AG04449 (cell line): ENCODE results near the gene PHF21A.

Source experiments
- CTCF ChIA-PET: fragments of 350-600 bp; formaldehyde crosslinking; extraction: SDS; loops from one replicate; lab custom pipeline; 2021; ENCODE audit warnings: antibody characterized with exemption; lab: Yijun Ruan, JAX
- POLR2A ChIA-PET: fragments of 400-600, 350-600 bp; formaldehyde crosslinking; extraction: SDS; loops from one replicate; lab custom pipeline; 2020; ENCODE audit warnings: antibody characterized with exemption, inconsistent platforms; lab: Yijun Ruan, JAX
- DNase-seq: peaks from one replicate; pipeline ENCODE4 v3.0.0-alpha.2; 2010; ENCODE audit warnings: low read depth, low spot score
- H3K4me3 ChIP-seq: 2 replicates; pipeline ENCODE4 v1.5.1; 2011; ENCODE audit warnings: low read depth, mild to moderate bottlenecking, control low read depth, low read length
- TF ChIP-seq, protein P1 (sequence below): IDR thresholded peaks from one replicate; pipeline ENCODE4 v1.5.1; 2011; ENCODE audit warnings: mild to moderate bottlenecking, moderate library complexity, low read length, control low read depth, inconsistent platforms; ENCODE audit not compliant: insufficient read depth; ENCODE audit errors: missing control alignments

PHF21A gene

DNA sequence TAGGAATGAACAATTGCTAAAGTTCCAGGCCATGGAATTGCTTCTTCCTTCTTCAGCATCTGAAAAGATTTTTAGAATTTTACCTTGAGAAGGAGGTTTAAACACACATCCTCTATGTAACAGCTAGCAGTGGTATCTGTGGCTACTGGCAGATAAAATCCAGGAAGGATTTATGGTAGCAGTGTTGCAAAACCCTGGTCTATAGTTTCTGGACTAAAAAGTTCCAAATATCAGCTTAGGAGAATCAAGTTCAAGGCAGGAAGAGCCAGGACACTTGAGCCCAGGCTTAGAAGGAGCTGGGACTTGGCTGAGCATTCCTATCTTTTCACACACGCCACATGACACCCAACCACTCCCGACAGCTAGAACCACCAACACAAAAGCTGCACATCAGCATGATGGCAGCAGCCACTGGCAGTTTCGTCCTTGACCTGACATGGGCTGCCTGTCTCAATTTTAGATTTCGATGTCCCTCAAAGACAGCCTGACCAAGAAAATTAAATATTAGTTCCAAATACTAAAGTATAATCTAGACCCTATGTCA, 184.7 kb downstream of the PHF21A start:
- ChIA-PET CTCF (interaction anchor here (0.8 to 2.4 kb wide), 7 partner anchors 9 to 94 kb away, joined by 3 to 9 read pairs (median 3); no protein-coding TSS in a partner anchor), POLR2A (no interaction called here)
- no peak for DNase-seq

DNA sequence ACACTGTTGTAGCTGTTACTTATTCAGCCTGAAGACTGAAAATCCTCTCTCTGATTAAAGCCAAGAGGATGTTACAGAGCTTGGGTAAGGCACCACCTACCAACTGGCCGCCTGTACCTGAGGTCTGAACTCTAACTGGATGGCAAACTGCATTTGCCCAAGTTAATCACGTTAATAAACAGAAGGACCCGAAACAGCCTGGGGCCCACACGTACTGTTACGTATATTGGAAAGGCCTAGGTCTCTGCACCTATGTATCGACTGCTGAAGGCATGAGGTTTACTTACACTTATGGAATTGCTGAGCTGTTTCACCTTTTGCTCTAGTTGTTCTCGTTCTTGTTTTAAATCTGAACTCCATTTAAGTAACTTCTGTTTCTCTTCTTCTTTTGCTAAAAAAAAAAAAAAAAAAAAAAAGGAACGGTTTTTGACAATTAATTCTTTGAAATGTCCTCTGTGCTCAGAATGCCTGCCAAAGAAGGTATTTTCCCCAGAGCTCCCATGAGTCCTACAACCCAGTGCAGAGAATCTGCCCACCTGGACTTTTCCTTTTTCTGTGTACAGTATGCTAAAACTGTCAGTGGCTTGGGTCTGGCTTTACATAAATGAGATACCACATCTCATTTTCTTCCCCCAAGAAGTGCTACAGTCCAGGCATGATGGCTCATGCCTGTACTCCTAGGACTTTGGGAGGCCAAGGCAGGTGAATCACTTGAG, 185.7 kb downstream of the PHF21A start:
- H3K4me3 ChIP-seq = no peak overlapping the region
- ChIA-PET POLR2A (interaction anchor here (0.7 kb wide), 1 partner anchor 75 kb away, joined by 4 read pairs; no protein-coding TSS in a partner anchor), CTCF (interaction anchor here (1.0 to 2.4 kb wide), 5 partner anchors 13 to 93 kb away, joined by 3 to 6 read pairs (median 4); no protein-coding TSS in a partner anchor)
- no peak for DNase-seq
- TF ChIP-seq, protein P1, sequence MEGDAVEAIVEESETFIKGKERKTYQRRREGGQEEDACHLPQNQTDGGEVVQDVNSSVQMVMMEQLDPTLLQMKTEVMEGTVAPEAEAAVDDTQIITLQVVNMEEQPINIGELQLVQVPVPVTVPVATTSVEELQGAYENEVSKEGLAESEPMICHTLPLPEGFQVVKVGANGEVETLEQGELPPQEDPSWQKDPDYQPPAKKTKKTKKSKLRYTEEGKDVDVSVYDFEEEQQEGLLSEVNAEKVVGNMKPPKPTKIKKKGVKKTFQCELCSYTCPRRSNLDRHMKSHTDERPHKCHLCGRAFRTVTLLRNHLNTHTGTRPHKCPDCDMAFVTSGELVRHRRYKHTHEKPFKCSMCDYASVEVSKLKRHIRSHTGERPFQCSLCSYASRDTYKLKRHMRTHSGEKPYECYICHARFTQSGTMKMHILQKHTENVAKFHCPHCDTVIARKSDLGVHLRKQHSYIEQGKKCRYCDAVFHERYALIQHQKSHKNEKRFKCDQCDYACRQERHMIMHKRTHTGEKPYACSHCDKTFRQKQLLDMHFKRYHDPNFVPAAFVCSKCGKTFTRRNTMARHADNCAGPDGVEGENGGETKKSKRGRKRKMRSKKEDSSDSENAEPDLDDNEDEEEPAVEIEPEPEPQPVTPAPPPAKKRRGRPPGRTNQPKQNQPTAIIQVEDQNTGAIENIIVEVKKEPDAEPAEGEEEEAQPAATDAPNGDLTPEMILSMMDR = no peak

More for the DNA sequence above, 184.7 kb downstream of the PHF21A start:
- H3K4me3 ChIP-seq = no peak overlapping the region
- TF ChIP-seq, protein P1 = no peak

DNA sequence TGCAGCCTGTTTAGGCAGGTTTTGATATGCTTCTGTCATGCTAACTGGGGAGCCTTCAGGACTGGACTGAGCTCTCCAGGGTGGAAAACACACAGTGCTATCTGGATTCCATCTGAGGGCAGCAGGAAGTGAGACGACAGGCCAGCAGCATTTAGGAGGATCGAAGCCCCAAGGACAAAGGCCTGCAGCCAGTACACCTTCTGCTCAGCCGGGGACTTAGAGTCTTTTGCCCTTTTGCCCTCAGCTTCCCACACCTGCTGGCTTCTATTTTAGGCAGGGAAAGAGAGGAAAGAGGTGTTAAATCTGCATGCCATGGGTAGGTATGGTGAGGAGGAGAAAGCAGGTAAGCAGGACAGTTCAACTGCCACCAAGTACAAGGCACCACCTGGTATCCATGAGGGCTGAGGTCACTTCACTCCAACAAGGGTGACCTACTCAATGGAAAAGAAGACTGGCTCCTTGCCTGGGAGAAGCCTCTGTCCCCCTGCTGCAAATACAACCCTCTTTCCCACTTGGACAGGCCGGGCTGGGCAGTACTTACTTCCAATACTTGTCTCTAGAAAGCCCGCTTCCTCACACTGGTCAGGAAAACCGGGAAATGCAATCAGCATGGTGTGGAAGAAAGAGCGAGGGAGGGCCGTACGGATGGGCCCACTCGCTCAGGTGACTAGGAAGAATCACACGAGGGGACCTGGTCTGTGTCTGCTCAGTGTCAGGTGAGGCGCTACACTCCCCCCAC, 186.5 kb downstream of the PHF21A start:
- DNase-seq = no peak
- ChIA-PET CTCF (interaction anchor here (1.0 kb wide), 1 partner anchor 30 kb away, joined by 6 read pairs; no protein-coding TSS in a partner anchor), POLR2A (interaction anchor here (0.7 kb wide), 1 partner anchor 75 kb away, joined by 4 read pairs; no protein-coding TSS in a partner anchor)
- no peak overlapping the region for H3K4me3 ChIP-seq
- TF ChIP-seq, protein P1 = no peak

DNA sequence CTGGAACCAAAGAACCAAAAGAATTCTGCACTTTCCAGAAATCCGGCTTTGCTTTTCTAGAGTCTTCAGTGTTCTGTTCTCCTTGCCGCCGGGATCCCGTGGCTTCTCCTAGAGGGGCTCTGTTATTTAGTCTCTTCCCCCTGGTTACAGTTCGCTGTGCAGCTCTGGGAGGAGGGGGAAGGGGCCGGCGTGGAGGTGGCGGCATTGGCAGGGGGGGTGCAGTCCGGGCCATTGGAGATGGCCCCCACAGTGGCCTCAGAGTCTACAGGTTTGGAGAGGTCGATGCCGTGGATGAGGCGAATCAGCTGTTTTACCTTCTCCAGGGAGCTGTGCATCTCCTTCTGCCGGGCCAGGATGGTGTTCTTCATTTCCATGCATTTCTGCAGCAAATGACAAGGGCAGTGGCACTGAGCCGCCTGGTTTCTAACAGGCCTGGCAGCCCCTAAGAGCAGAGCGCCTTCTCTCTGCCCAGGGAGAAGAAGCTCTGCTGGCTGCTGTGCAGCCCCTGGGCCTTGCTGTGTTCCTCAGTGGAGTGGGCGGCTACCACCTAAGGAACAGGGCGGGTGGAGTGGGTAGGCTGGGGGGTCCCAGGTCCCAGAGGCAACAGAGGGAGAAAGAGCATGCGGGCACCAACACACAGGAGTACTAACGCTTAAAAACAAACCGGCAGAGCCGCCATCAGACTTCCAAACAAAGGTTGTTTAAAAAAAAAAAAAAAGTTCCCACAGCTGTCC, 187.2 kb downstream of the PHF21A start:
- POLR2A ChIA-PET = no interaction called here
- CTCF ChIA-PET = no interaction called here
- no peak overlapping the region for H3K4me3 ChIP-seq
- DNase-seq = no peak
- TF ChIP-seq, protein P1 = no peak

DNA sequence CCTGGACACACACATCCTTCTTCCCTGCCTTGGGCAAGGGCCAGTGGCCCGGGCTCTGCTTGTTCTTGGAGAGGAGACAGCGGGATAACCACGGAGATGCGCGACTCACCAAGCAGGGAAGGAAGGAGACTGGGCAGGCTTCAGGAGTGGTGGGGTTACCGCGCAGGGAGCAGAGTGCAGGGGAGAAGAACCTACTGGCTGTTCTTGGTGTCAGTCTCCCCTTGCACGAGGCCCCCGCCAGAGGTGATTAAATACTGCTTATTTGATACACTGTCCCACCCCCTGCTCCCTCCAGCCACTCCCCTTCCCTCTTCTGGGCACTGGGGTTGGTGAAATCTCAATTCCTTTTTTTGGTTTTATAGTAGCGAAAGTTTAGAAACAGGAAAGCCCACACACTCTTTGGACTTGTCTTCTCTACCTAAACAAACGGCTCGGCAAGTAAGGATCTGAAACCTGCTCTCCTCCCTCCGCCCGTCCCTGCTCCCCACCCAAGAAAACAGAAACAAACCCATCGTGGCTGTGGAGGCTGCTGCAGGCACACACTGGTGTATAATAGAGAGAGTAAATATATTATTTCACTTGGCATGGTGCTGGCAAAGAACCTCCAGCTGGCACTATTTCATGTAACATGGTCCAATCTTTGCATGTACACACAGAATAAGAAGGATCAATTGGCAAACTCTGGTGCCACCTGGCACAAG, 188.0 kb downstream of the PHF21A start:
- TF ChIP-seq, protein P1 = no peak
- CTCF ChIA-PET = no interaction called here
- no peak for DNase-seq
- POLR2A ChIA-PET = no interaction called here
- H3K4me3 ChIP-seq = no peak overlapping the region
